Suprapubic skin (tissue), 4 donors: Measurements from ENCODE around the gene GPR137B. TPM values are rescaled to one million over a fixed set of nuclear protein-coding genes. Genes with fewer than 3 reads are reported as not detected.

Experiments used
- DNase-seq, 2 donors: peaks; one replicate each; pipeline ENCODE4 v3.0.0-alpha.2; 2019; ENCODE audit warnings: low spot score in 2 of 2
- H3K27ac ChIP-seq: fragments of 200-600 bp; sonication (generic); one replicate; pipeline ENCODE4 v1.5.1; 2019
- H3K27me3 ChIP-seq: fragments of 200-600 bp; sonication (generic); one replicate; pipeline ENCODE4 v1.5.1; 2019
- H3K36me3 ChIP-seq: fragments of 200-600 bp; sonication (generic); one replicate; pipeline ENCODE4 v1.5.1; 2019
- H3K4me1 ChIP-seq: fragments of 200-600 bp; sonication (generic); one replicate; pipeline ENCODE4 v1.5.1; 2019
- H3K4me3 ChIP-seq: fragments of 200-600 bp; sonication (generic); one replicate; pipeline ENCODE4 v1.5.1; 2019; ENCODE audit warnings: mild to moderate bottlenecking
- H3K9me3 ChIP-seq: fragments of 200-600 bp; sonication (generic); one replicate; pipeline ENCODE4 v1.5.1; 2019
- CTCF ChIP-seq, 2 donors: fragments of 200-600 bp in 1 of 2; fragments of 450-650 bp in 1 of 2; sonication (generic) in 1 of 2; IDR thresholded peaks; one replicate each; pipeline ENCODE4 v1.5.1; 2016 to 2019; ENCODE audit warnings: antibody characterized with exemption in 2 of 2, mild to moderate bottlenecking in 1 of 2, moderate library complexity in 1 of 2
- EP300 ChIP-seq: sonication (generic); formaldehyde crosslinking; IDR thresholded peaks from one replicate; pipeline ENCODE4 v1.6.1; 2017; ENCODE audit warnings: antibody characterized with exemption
- POLR2A ChIP-seq, 2 donors: fragments of 450-650 bp; IDR thresholded peaks; one replicate each; pipeline ENCODE4 v1.6.1; 2017; ENCODE audit warnings: antibody characterized with exemption in 2 of 2, mild to moderate bottlenecking in 2 of 2, moderate library complexity in 2 of 2
- POLR2AphosphoS5 ChIP-seq, 3 donors: sonication (generic); formaldehyde crosslinking; IDR thresholded peaks; one replicate each; pipeline ENCODE4 v1.6.1; 2017; ENCODE audit warnings: antibody characterized with exemption in 3 of 3
- WGBS: methylation state at CpG from one replicate; pipeline ENCODE4 v1.1.5; 2018; 5-methylcytosine and 5-hydroxymethylcytosine counted together
- total RNA-seq, 4 donors: library from RNA; depleted of rRNA; stranded (reverse); fragments of >200 nt; gene quantifications; one replicate each; pipeline ENCODE4 v1.1.0, GENCODE V29; 2016

GPR137B gene
- total RNA-seq, 4 donors from 2014 or later: 34.9 to 60.0 (median 47.2) TPM

- no peaks in the 10 kb centered on the region for H3K9me3 ChIP-seq
- DNase-seq: no peak
- no peaks in the 10 kb centered on the region for H3K4me1 ChIP-seq
- 69% methylated on average over 10 of the region's 10 CpGs for WGBS
- no peaks in the 10 kb centered on the region for H3K27me3 ChIP-seq
- no peak for TF ChIP-seq POLR2A (IDR thresholded peaks at IDR 0.05)
- TF ChIP-seq POLR2AphosphoS5 (IDR thresholded peaks at IDR 0.05): no peak
- TF ChIP-seq EP300: no peak
- no peak for TF ChIP-seq CTCF (IDR thresholded peaks at IDR 0.05)
- no peaks in the 10 kb centered on the region for H3K36me3 ChIP-seq
- H3K4me3 ChIP-seq: no peak overlapping the region
- H3K27ac ChIP-seq: no peak overlapping the region
These were observed 21.6 kb upstream of the GPR137B start for GRCh38 chr1:236120721-236121153.

GRCh38 chr1:236122176-236122575 is 20.2 kb upstream of the GPR137B start:
- Histone ChIP-seq H3K4me1 (no peaks in the 10 kb centered on the region), H3K4me3 (no peak overlapping the region), H3K9me3 (no peaks in the 10 kb centered on the region), H3K27ac (no peak overlapping the region), H3K27me3 (no peaks in the 10 kb centered on the region), H3K36me3 (no peaks in the 10 kb centered on the region)
- no peak for TF ChIP-seq POLR2AphosphoS5 (IDR thresholded peaks at IDR 0.05)
- TF ChIP-seq POLR2A (IDR thresholded peaks at IDR 0.05): no peak
- no peak for TF ChIP-seq EP300
- TF ChIP-seq CTCF (IDR thresholded peaks at IDR 0.05): no peak
- DNase-seq: no peak
- 93% methylated on average over 7 of the region's 7 CpGs for WGBS

GRCh38 chr1:236123563-236123962 is 18.8 kb upstream of the GPR137B start:
- WGBS: 86% methylated on average over 6 of the region's 6 CpGs
- DNase-seq: no peak
- Histone ChIP-seq H3K9me3 (no peaks in the 10 kb centered on the region), H3K36me3 (no peaks in the 10 kb centered on the region), H3K4me1 (no peaks in the 10 kb centered on the region), H3K27me3 (no peaks in the 10 kb centered on the region), H3K4me3 (no peak overlapping the region), H3K27ac (no peak overlapping the region)
- TF ChIP-seq POLR2A (IDR thresholded peaks at IDR 0.05) (no peak), CTCF (IDR thresholded peaks at IDR 0.05) (no peak), POLR2AphosphoS5 (IDR thresholded peaks at IDR 0.05) (no peak), EP300 (no peak)

- WGBS: 57% methylated on average over 2 of the region's 2 CpGs
- DNase-seq: no peak
These were observed 17.4 kb upstream of the GPR137B start for GRCh38 chr1:236124965-236125364.

GRCh38 chr1:236127045-236127444 is 15.3 kb upstream of the GPR137B start:
- Histone ChIP-seq H3K4me3 (no peak overlapping the region), H3K36me3 (no peaks in the 10 kb centered on the region), H3K9me3 (no peaks in the 10 kb centered on the region), H3K27ac (no peak overlapping the region), H3K27me3 (no peaks in the 10 kb centered on the region), H3K4me1 (no peaks in the 10 kb centered on the region)
- no peak for DNase-seq
- WGBS: 86% methylated on average over 6 of the region's 8 CpGs
- TF ChIP-seq EP300 (no peak), POLR2A (IDR thresholded peaks at IDR 0.05) (no peak), POLR2AphosphoS5 (IDR thresholded peaks at IDR 0.05) (no peak)

More at GRCh38 chr1:236124965-236125364, 17.4 kb upstream of the GPR137B start:
- TF ChIP-seq EP300 (no peak), POLR2A (IDR thresholded peaks at IDR 0.05) (no peak), POLR2AphosphoS5 (IDR thresholded peaks at IDR 0.05) (no peak), CTCF (IDR thresholded peaks at IDR 0.05) (no peak)
- Histone ChIP-seq H3K36me3 (no peaks in the 10 kb centered on the region), H3K27ac (no peak overlapping the region), H3K4me3 (no peak overlapping the region), H3K27me3 (no peaks in the 10 kb centered on the region), H3K4me1 (no peaks in the 10 kb centered on the region), H3K9me3 (no peaks in the 10 kb centered on the region)

GRCh38 chr1:236128646-236129178 is 13.6 kb upstream of the GPR137B start:
- WGBS: 72% methylated on average over 9 of the region's 10 CpGs
- H3K36me3 ChIP-seq: no peaks in the 10 kb centered on the region
- no peaks in the 10 kb centered on the region for H3K4me1 ChIP-seq
- no peak overlapping the region for H3K4me3 ChIP-seq
- TF ChIP-seq CTCF (IDR thresholded peaks at IDR 0.05) (no peak), EP300 (no peak), POLR2A (IDR thresholded peaks at IDR 0.05) (no peak), POLR2AphosphoS5 (IDR thresholded peaks at IDR 0.05) (no peak)
- DNase-seq: no peak
- H3K27ac ChIP-seq: no peak overlapping the region
- no peaks in the 10 kb centered on the region for H3K9me3 ChIP-seq
- no peaks in the 10 kb centered on the region for H3K27me3 ChIP-seq
